ENCODE results near the gene OSBPL8. TPM values are rescaled to one million over a fixed set of nuclear protein-coding genes. Genes with fewer than 3 reads are reported as not detected.

OSBPL8 gene
- total and polyA plus RNA-seq, 2 experiments from 2014 or later: 78.0 to 124 TPM

- Histone ChIP-seq H3K36me3 (ENCODE audit: insufficient read depth) (no peaks in the 10 kb centered on the region), H3K79me2 (replicated peaks; ENCODE audit: insufficient read depth) (peaks cover 92% of the 10 kb centered on the region), H3K4me1 (ENCODE audit: insufficient read depth) (peaks cover 31% of the 10 kb centered on the region), H4K20me1 (replicated peaks; ENCODE audit: insufficient read depth) (no peaks in the 10 kb centered on the region; the same call in 1 of the 2 replicates), H3K9me2 (ENCODE audit: insufficient read depth) (no peaks in the 10 kb centered on the region), H3K4me3 (no peak overlapping the region), H3K27me3 (ENCODE audit: insufficient read depth) (no peaks in the 10 kb centered on the region), H3K4me2 (no peak overlapping the region), H3K27ac (ENCODE audit: low read depth) (no peak overlapping the region), H2AFZ (no peak overlapping the region), H3F3A (replicated peaks; ENCODE audit: low read depth) (no peaks in the 10 kb centered on the region)
- peaks cover 10% of the 10 kb centered on the region for H3K36me3 Mint-ChIP-seq (ENCODE audit: low read depth)
- H3K4me3 Mint-ChIP-seq: no peak overlapping the region
- ATAC-seq (no peak), DNase-seq (ENCODE audit: low spot score) (no peak)
- peaks cover 3% of the 10 kb centered on the region; the same call in 1 of the 3 replicates for H3K9me3 Mint-ChIP-seq
- no peak overlapping the region for H3K27ac Mint-ChIP-seq
- TF ChIP-seq CTCF (conservative IDR thresholded peaks at IDR 0.05; ENCODE audit: low read depth in 2 of 2): no peak
- TF ChIP-seq JUNB (IDR thresholded peaks at IDR 0.05; ENCODE audit: unreplicated experiment): no peak
- no peak for TF ChIP-seq EZH2 (IDR thresholded peaks at IDR 0.05; ENCODE audit: low read depth, unreplicated experiment)
- no peak for TF ChIP-seq REST (IDR thresholded peaks at IDR 0.05; ENCODE audit: unreplicated experiment)
- TF ChIP-seq ZNF114 (CRISPR knock-in tag; IDR thresholded peaks at IDR 0.05): no peak
- TF ChIP-seq CREB1 (CRISPR knock-in tag; IDR thresholded peaks at IDR 0.05; ENCODE audit: low read depth): no peak
- no peak for TF ChIP-seq ZNF462 (CRISPR knock-in tag; IDR thresholded peaks at IDR 0.05)
- no peak for TF ChIP-seq POLR2AphosphoS5 (IDR thresholded peaks at IDR 0.05; ENCODE audit: low read depth)
- TF ChIP-seq EZH2phosphoT487 (IDR thresholded peaks at IDR 0.05; ENCODE audit: unreplicated experiment): no peak
- TF ChIP-seq NANOG (IDR thresholded peaks at IDR 0.05; ENCODE audit: borderline replicate concordance): no peak
- no peak for TF ChIP-seq ETS1 (IDR thresholded peaks at IDR 0.05)
- no peak for TF ChIP-seq ZNF331 (CRISPR knock-in tag; IDR thresholded peaks at IDR 0.05; ENCODE audit: low read depth)
- TF ChIP-seq STAT1 (IDR thresholded peaks at IDR 0.05; ENCODE audit: unreplicated experiment): no peak
- H3K4me1 Mint-ChIP-seq: peaks cover 23% of the 10 kb centered on the region; the same call in 2 of the 3 replicates
- H3K27me3 Mint-ChIP-seq (ENCODE audit: insufficient read depth, low read depth, poor library complexity): no peaks in the 10 kb centered on the region
Measured at GRCh38 chr12:76536546-76536945, 23.0 kb downstream of the OSBPL8 start.

Data from GM23338 (cell line).